SH-SY5Y (cell line): ENCODE results near the gene COL26A1.

ENCODE experiments used
- GATA2 ChIP-seq: IDR thresholded peaks from 2 replicates; pipeline ENCODE4 v1.6.1; 2011; ENCODE audit warnings: mild to moderate bottlenecking, low read depth, low read length
- GATA3 ChIP-seq: IDR thresholded peaks from 2 replicates; pipeline ENCODE4 v1.6.1; 2011; ENCODE audit warnings: low read depth, mild to moderate bottlenecking, low read length, moderate library complexity

DNA sequence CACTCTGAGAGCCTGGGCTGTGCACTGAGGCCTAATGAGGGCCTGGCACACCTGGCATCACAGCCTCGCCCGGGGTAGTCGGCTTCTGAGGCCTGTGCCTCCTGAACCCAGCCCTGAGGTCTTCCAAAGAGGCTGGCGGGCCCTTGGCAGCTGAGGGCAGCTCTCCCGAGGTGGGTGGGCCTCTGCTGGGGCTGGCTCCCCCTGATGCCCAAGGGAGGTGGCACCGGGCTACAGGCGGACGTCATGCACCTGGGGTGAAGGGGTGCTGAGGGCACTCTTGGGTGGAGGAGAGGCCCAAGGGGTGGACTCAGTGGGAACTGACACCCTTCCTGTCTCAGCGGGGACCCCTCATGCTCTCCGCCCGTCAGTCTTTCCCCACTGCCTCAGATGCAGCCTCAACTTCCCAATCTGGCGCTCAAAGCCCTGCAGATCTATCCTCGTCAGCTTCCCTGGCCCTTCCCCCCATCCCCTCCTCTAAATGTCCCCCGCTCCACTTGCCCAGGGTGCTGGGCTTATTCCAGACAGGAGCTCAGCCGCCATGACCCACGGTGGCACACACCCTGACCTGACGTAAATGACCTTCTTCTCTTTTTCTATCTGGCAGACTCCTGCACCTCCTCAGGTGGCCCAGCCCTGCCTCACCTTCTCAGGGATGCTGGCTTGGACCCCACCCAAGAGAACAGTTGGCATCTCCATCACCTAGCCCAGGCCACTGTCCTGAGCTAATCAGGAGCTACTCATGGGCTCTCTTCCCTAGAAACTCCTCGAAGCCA lies 228.2 kb downstream of the COL26A1 start:
- no peak for TF ChIP-seq GATA2
- TF ChIP-seq GATA3: no peak
